Lower lobe of right lung (tissue), 2 donors: ENCODE measurements around the gene TNPO1. TPM values are rescaled to one million over a fixed set of nuclear protein-coding genes. Genes with fewer than 3 reads are reported as not detected.

Experiments used
- ATAC-seq, 2 donors: fragments of 200-7000 bp; cut with Tn5 transposase; one replicate each; pipeline ENCODE4 v1.9.1; 2020 to 2022; ENCODE audit warnings: mild to moderate bottlenecking in 2 of 2, moderate library complexity in 2 of 2
- DNase-seq: peaks from one replicate; pipeline ENCODE4 v3.0.0-alpha.2; 2020
- H3K27ac ChIP-seq: fragments of 200-600 bp; one replicate; pipeline ENCODE4 v1.8.0; 2022
- H3K27me3 ChIP-seq: fragments of 200-600 bp; one replicate; pipeline ENCODE4 v1.8.0; 2022; ENCODE audit warnings: low read depth
- H3K36me3 ChIP-seq: fragments of 200-600 bp; one replicate; pipeline ENCODE4 v1.8.0; 2022; ENCODE audit warnings: mild to moderate bottlenecking
- H3K4me1 ChIP-seq: fragments of 200-600 bp; one replicate; pipeline ENCODE4 v1.8.0; 2022
- H3K4me3 ChIP-seq: fragments of 200-600 bp; one replicate; pipeline ENCODE4 v1.8.0; 2022; ENCODE audit warnings: mild to moderate bottlenecking
- H3K9me3 ChIP-seq: fragments of 200-600 bp; one replicate; pipeline ENCODE4 v1.8.0; 2022
- intact Hi-C: fragments of 100-400 bp; cut with DNase I; formaldehyde crosslinking; loops from one replicate; pipeline ENCODE4 v1.11.0; 2022
- total RNA-seq: library from RNA; stranded (reverse); fragmentation: NEBNext Ultra II Directional; extraction: Animal tissue kit (Norgen Biotek cat#: 25700); gene quantifications from one replicate; pipeline ENCODE4 v1.2.1, GENCODE V29; 2021
- TF ChIP-seq, protein P1 (sequence below): fragments of 200-600 bp; IDR thresholded peaks from one replicate; pipeline ENCODE4 v1.8.0; 2022; ENCODE audit warnings: antibody characterized with exemption, mild to moderate bottlenecking
- donor health status: DM: no; HTN: yes; CAD: no; lungs with severe emphysema.

Gene TNPO1
- total RNA-seq, 1 donor from 2014 or later, result 100 TPM

DNA sequence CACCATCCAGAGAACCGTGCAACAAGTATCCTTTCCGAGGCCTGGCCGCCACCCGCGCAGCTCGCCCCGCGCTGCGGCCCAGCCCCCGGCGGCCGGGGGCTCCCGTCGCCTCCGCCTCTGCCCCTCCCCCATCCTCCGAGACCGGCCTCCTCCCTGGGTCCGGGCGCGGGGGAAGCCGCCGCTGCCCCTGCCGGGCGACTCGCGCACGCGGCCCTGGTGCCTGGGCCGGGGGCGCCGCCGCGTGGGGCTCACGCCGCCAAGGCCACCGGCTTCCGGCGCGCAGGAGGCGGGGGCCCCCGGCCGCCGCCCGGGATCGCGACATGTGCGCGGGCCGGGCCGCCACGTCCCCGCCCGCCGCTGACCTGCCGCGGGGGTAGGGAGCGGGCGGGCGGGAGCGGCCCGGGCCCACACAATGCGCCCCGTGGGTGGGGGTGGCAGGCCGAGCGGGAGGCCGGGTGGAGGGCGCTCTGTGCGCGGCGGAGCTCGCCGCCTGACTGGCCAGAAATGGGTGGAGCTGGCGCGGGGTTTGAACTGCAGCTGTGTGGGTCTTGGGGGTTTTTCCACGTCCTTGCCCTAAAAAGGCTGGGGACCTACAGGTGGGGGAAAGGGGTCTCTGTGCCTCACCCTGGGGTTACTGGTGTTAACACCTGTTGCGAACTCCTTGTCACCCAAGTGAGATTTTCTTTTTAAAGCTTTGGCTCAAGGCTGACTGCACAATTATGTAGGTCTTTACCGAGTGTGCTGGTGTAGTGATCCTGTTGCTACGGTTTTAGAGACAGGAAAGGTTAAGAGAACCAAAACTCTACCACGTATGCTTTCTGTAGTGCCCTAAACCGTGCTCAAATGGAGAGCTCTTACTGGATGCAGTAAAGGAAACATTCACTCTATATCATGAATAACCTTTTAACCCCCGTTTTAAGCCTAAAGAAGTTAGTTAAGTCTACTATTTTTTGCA is 32.3 kb downstream of the TNPO1 start:
- Histone ChIP-seq H3K36me3 (peaks cover 6% of the 10 kb centered on the region), H3K9me3 (no peaks in the 10 kb centered on the region), H3K4me3 (peak overlapping the region; percentile 76), H3K27ac (peak overlapping the region; percentile 91), H3K4me1 (peaks cover 62% of the 10 kb centered on the region), H3K27me3 (no peaks in the 10 kb centered on the region)
- intact Hi-C loops, result no loop called here
- ATAC-seq (peak; percentile 73 to 79), DNase-seq (peak; percentile 73)
- TF ChIP-seq, protein P1, sequence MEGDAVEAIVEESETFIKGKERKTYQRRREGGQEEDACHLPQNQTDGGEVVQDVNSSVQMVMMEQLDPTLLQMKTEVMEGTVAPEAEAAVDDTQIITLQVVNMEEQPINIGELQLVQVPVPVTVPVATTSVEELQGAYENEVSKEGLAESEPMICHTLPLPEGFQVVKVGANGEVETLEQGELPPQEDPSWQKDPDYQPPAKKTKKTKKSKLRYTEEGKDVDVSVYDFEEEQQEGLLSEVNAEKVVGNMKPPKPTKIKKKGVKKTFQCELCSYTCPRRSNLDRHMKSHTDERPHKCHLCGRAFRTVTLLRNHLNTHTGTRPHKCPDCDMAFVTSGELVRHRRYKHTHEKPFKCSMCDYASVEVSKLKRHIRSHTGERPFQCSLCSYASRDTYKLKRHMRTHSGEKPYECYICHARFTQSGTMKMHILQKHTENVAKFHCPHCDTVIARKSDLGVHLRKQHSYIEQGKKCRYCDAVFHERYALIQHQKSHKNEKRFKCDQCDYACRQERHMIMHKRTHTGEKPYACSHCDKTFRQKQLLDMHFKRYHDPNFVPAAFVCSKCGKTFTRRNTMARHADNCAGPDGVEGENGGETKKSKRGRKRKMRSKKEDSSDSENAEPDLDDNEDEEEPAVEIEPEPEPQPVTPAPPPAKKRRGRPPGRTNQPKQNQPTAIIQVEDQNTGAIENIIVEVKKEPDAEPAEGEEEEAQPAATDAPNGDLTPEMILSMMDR, result no peak

DNA sequence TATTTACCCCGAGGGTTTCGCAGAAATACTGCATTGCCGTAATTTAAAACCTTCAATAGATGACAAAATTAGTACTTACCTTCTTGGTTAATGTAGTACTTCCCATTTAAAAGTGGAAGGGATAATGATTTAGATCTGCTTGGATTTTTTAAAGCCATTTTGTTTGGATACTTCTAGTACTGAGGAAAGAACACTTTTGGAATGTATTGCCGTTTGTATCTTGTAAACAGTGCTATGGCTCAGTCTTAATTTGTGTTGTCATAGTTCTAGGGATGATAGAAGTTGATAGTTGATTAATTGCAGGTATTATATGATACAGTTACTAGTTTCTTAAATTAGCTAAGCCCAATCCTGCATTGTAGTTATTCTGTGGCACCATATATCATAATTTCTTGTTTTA is 33.1 kb downstream of the TNPO1 start:
- H3K4me1 ChIP-seq, result peaks cover 70% of the 10 kb centered on the region

GRCh38 chr5:72850113-72850512 is 33.7 kb downstream of the TNPO1 start:
- intact Hi-C loops, result no loop called here
- ATAC-seq (no peak), DNase-seq (no peak)
- TF ChIP-seq, protein P1, result no peak
- no peaks in the 10 kb centered on the region for H3K9me3 ChIP-seq
- H3K27me3 ChIP-seq, result no peaks in the 10 kb centered on the region
- H3K4me3 ChIP-seq, result peak overlapping the region; percentile 76
- peaks cover 74% of the 10 kb centered on the region for H3K4me1 ChIP-seq
- peaks cover 10% of the 10 kb centered on the region for H3K36me3 ChIP-seq
- no peak overlapping the region for H3K27ac ChIP-seq

More for the DNA sequence above, 33.1 kb downstream of the TNPO1 start:
- H3K36me3 ChIP-seq, result peaks cover 6% of the 10 kb centered on the region
- TF ChIP-seq, protein P1, result no peak
- DNase-seq (no peak), ATAC-seq (no peak)
- H3K4me3 ChIP-seq, result peak overlapping the region; percentile 76
- peak overlapping the region; percentile 56 for H3K27ac ChIP-seq
- no peaks in the 10 kb centered on the region for H3K9me3 ChIP-seq
- no peaks in the 10 kb centered on the region for H3K27me3 ChIP-seq
- intact Hi-C loops, result no loop called here

DNA sequence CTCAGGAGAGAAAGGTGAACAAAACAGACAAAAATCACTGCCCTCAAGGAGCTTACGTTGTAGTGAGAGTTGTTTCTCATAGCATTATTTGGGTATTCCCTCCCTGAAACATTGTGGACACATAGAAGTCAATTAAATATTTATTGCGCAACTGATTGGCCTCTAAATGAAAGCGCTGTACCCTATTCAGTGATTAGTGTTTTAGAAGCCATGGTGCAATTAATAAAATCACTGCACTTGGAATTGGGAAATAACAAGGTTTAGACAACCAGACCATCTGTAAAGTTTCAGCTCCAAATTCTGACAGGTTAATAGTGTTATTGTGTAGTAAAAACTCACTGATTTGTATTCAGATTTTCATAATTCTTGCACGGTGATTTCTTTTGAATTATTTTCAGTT is 35.9 kb downstream of the TNPO1 start:
- intact Hi-C loops, result no loop called here
- no peak for DNase-seq
- peaks cover 61% of the 10 kb centered on the region for H3K4me1 ChIP-seq

GRCh38 chr5:72854419-72854818 is 38.0 kb downstream of the TNPO1 start:
- Histone ChIP-seq H3K27ac (no peak overlapping the region), H3K4me1 (peaks cover 58% of the 10 kb centered on the region), H3K4me3 (no peak overlapping the region), H3K27me3 (no peaks in the 10 kb centered on the region), H3K36me3 (peaks cover 35% of the 10 kb centered on the region), H3K9me3 (no peaks in the 10 kb centered on the region)
- intact Hi-C loops, result no loop called here
- ATAC-seq (no peak), DNase-seq (no peak)
- TF ChIP-seq, protein P1, result no peak

More for the DNA sequence above, 35.9 kb downstream of the TNPO1 start:
- Histone ChIP-seq H3K27ac (no peak overlapping the region), H3K9me3 (no peaks in the 10 kb centered on the region), H3K36me3 (peaks cover 31% of the 10 kb centered on the region), H3K4me3 (no peak overlapping the region), H3K27me3 (no peaks in the 10 kb centered on the region)
- ATAC-seq, result no peak
- TF ChIP-seq, protein P1, result no peak
